Measurements from ENCODE around the gene MYOF.

Gene MYOF

GRCh38 chr10:93390306-93391090, 91.6 kb downstream of the MYOF start:
- H3K9me3 ChIP-seq (ENCODE audit: control insufficient read depth, insufficient read depth, low read length), result no peaks in the 10 kb centered on the region
- no peaks in the 10 kb centered on the region for H3K36me3 ChIP-seq (ENCODE audit: insufficient read depth, low read length)
- H3K9ac ChIP-seq (ENCODE audit: low read depth, low read length), result no peak overlapping the region
- peaks cover 10% of the 10 kb centered on the region; the same call in 1 of the 2 replicates for H3K4me1 ChIP-seq (ENCODE audit: insufficient read depth, low read length)

- H3K4me1 ChIP-seq (ENCODE audit: insufficient read depth, low read length), result peaks cover 20% of the 10 kb centered on the region
- no peak overlapping the region for H3K9ac ChIP-seq (ENCODE audit: low read depth, low read length)
- no peaks in the 10 kb centered on the region for H3K9me3 ChIP-seq (ENCODE audit: control insufficient read depth, insufficient read depth, low read length)
- 0 out of 2 replicates have a peak, but pooled peaks cover 5% of the 10 kb centered on the region for H3K36me3 ChIP-seq (ENCODE audit: insufficient read depth, low read length)
Observed at GRCh38 chr10:93386631-93387369, 95.3 kb downstream of the MYOF start.

GRCh38 chr10:93385345-93385744, 96.8 kb downstream of the MYOF start:
- Histone ChIP-seq H3K36me3 (ENCODE audit: insufficient read depth, low read length) (0 out of 2 replicates have a peak, but pooled peaks cover 5% of the 10 kb centered on the region), H3K4me1 (ENCODE audit: insufficient read depth, low read length) (peaks cover 20% of the 10 kb centered on the region), H3K9ac (ENCODE audit: low read depth, low read length) (no peak overlapping the region), H3K9me3 (ENCODE audit: control insufficient read depth, insufficient read depth, low read length) (no peaks in the 10 kb centered on the region)

- no peaks in the 10 kb centered on the region for H3K9me3 ChIP-seq (ENCODE audit: control insufficient read depth, insufficient read depth, low read length)
- H3K36me3 ChIP-seq (ENCODE audit: insufficient read depth, low read length), result 0 out of 2 replicates have a peak, but pooled peaks cover 5% of the 10 kb centered on the region
- H3K9ac ChIP-seq (ENCODE audit: low read depth, low read length), result no peak overlapping the region
- H3K4me1 ChIP-seq (ENCODE audit: insufficient read depth, low read length), result peaks cover 20% of the 10 kb centered on the region
Observed at GRCh38 chr10:93384006-93384405, 98.1 kb downstream of the MYOF start.

GRCh38 chr10:93383562-93383981, 98.6 kb downstream of the MYOF start:
- peaks cover 20% of the 10 kb centered on the region for H3K4me1 ChIP-seq (ENCODE audit: insufficient read depth, low read length)
- H3K9ac ChIP-seq (ENCODE audit: low read depth, low read length), result no peak overlapping the region
- 0 out of 2 replicates have a peak, but pooled peaks cover 5% of the 10 kb centered on the region for H3K36me3 ChIP-seq (ENCODE audit: insufficient read depth, low read length)
- no peaks in the 10 kb centered on the region for H3K9me3 ChIP-seq (ENCODE audit: control insufficient read depth, insufficient read depth, low read length)

GRCh38 chr10:93379731-93380575, 102.2 kb downstream of the MYOF start:
- peaks cover 22% of the 10 kb centered on the region for H3K4me1 ChIP-seq (ENCODE audit: insufficient read depth, low read length)
- H3K9ac ChIP-seq (ENCODE audit: low read depth, low read length), result no peak overlapping the region
- no peaks in the 10 kb centered on the region for H3K9me3 ChIP-seq (ENCODE audit: control insufficient read depth, insufficient read depth, low read length)
- 0 out of 2 replicates have a peak, but pooled peaks cover 5% of the 10 kb centered on the region for H3K36me3 ChIP-seq (ENCODE audit: insufficient read depth, low read length)

- Histone ChIP-seq H3K36me3 (ENCODE audit: insufficient read depth, low read length) (0 out of 2 replicates have a peak, but pooled peaks cover 2% of the 10 kb centered on the region), H3K9me3 (ENCODE audit: control insufficient read depth, insufficient read depth, low read length) (no peaks in the 10 kb centered on the region), H3K9ac (ENCODE audit: low read depth, low read length) (no peak overlapping the region), H3K4me1 (ENCODE audit: insufficient read depth, low read length) (peaks cover 18% of the 10 kb centered on the region)
Observed at GRCh38 chr10:93378997-93379730, 103.0 kb downstream of the MYOF start.

- H3K4me1 ChIP-seq (ENCODE audit: insufficient read depth, low read length), result peaks cover 9% of the 10 kb centered on the region; the same call in 1 of the 2 replicates
- no peaks in the 10 kb centered on the region for H3K36me3 ChIP-seq (ENCODE audit: insufficient read depth, low read length)
- no peak overlapping the region for H3K9ac ChIP-seq (ENCODE audit: low read depth, low read length)
- no peaks in the 10 kb centered on the region for H3K9me3 ChIP-seq (ENCODE audit: control insufficient read depth, insufficient read depth, low read length)
Observed at GRCh38 chr10:93378039-93378438, 104.1 kb downstream of the MYOF start.

- H3K36me3 ChIP-seq (ENCODE audit: insufficient read depth, low read length), result no peaks in the 10 kb centered on the region
Observed at GRCh38 chr10:93376372-93377293, 105.5 kb downstream of the MYOF start.

GRCh38 chr10:93370961-93371360, 111.2 kb downstream of the MYOF start:
- Histone ChIP-seq H3K9me3 (ENCODE audit: control insufficient read depth, insufficient read depth, low read length) (no peaks in the 10 kb centered on the region), H3K36me3 (ENCODE audit: insufficient read depth, low read length) (peaks cover 3% of the 10 kb centered on the region; the same call in 1 of the 2 replicates), H3K9ac (ENCODE audit: low read depth, low read length) (no peak overlapping the region), H3K4me1 (ENCODE audit: insufficient read depth, low read length) (no peaks in the 10 kb centered on the region)

More at GRCh38 chr10:93376372-93377293, 105.5 kb downstream of the MYOF start:
- Histone ChIP-seq H3K4me1 (ENCODE audit: insufficient read depth, low read length) (peaks cover 9% of the 10 kb centered on the region; the same call in 1 of the 2 replicates), H3K9me3 (ENCODE audit: control insufficient read depth, insufficient read depth, low read length) (no peaks in the 10 kb centered on the region), H3K9ac (ENCODE audit: low read depth, low read length) (no peak overlapping the region)

GRCh38 chr10:93369588-93370164, 112.5 kb downstream of the MYOF start:
- Histone ChIP-seq H3K4me1 (ENCODE audit: insufficient read depth, low read length) (no peaks in the 10 kb centered on the region), H3K36me3 (ENCODE audit: insufficient read depth, low read length) (peaks cover 3% of the 10 kb centered on the region; the same call in 1 of the 2 replicates), H3K9ac (ENCODE audit: low read depth, low read length) (no peak overlapping the region), H3K9me3 (ENCODE audit: control insufficient read depth, insufficient read depth, low read length) (peaks cover under 1% of the 10 kb centered on the region; the same call in 1 of the 2 replicates)

GRCh38 chr10:93368210-93368609, 113.9 kb downstream of the MYOF start:
- Histone ChIP-seq H3K36me3 (ENCODE audit: insufficient read depth, low read length) (peaks cover 3% of the 10 kb centered on the region; the same call in 1 of the 2 replicates), H3K9ac (ENCODE audit: low read depth, low read length) (no peak overlapping the region), H3K9me3 (ENCODE audit: control insufficient read depth, insufficient read depth, low read length) (peaks cover 2% of the 10 kb centered on the region; the same call in 1 of the 2 replicates), H3K4me1 (ENCODE audit: insufficient read depth, low read length) (no peaks in the 10 kb centered on the region)
